Lung microvascular endothelial cell (primary cell): Measurements from ENCODE around the gene GRID1. TPM values are rescaled to one million over a fixed set of nuclear protein-coding genes. Genes with fewer than 3 reads are reported as not detected.

Source experiments
- DNase-seq, 2 donors: peaks; one replicate each; pipeline versions ENCODE4 v3.0.0 to v3.0.0-alpha.2; 2010; ENCODE audit warnings: low read depth in 2 of 2
- total RNA-seq: library from RNA; depleted of rRNA; stranded (reverse); fragments of >200 nt; gene quantifications from 2 replicates; pipeline ENCODE4 v1.2.1, GENCODE V29; 2014

Gene GRID1
- total RNA-seq, 1 donor from 2014 or later: not detected

GRCh38 chr10:85914720-85915119, 451.9 kb downstream of the GRID1 start:
- no peak for DNase-seq

- no peak for DNase-seq
Measured at GRCh38 chr10:85908462-85908861, 458.1 kb downstream of the GRID1 start.

GRCh38 chr10:85902051-85902450, 464.5 kb downstream of the GRID1 start:
- no peak for DNase-seq

GRCh38 chr10:85901599-85901998, 465.0 kb downstream of the GRID1 start:
- DNase-seq: no peak

- DNase-seq: no peak
Measured at GRCh38 chr10:85900487-85900886, 466.1 kb downstream of the GRID1 start.

- DNase-seq: no peak
Measured at GRCh38 chr10:85900061-85900460, 466.5 kb downstream of the GRID1 start.

- DNase-seq: no peak
Measured at GRCh38 chr10:85891472-85891871, 475.1 kb downstream of the GRID1 start.

GRCh38 chr10:85888559-85888958, 478.0 kb downstream of the GRID1 start:
- no peak for DNase-seq

- DNase-seq: no peak
Measured at GRCh38 chr10:85888004-85888403, 478.6 kb downstream of the GRID1 start.

- DNase-seq: no peak
Measured at GRCh38 chr10:85874208-85874607, 492.4 kb downstream of the GRID1 start.

GRCh38 chr10:85873063-85873462, 493.5 kb downstream of the GRID1 start:
- DNase-seq: no peak

- no peak for DNase-seq
Measured at GRCh38 chr10:85868627-85869499, 497.7 kb downstream of the GRID1 start.

- DNase-seq: no peak
Measured at GRCh38 chr10:85864868-85865526, 501.6 kb downstream of the GRID1 start.

- no peak for DNase-seq
Measured at GRCh38 chr10:85864173-85864549, 502.4 kb downstream of the GRID1 start.

- no peak for DNase-seq
Measured at GRCh38 chr10:85863301-85864172, 503.1 kb downstream of the GRID1 start.

- DNase-seq: no peak
Measured at GRCh38 chr10:85862771-85863170, 503.8 kb downstream of the GRID1 start.

GRCh38 chr10:85861513-85862197, 504.9 kb downstream of the GRID1 start:
- no peak for DNase-seq

- no peak for DNase-seq
Measured at GRCh38 chr10:85859859-85860258, 506.7 kb downstream of the GRID1 start.

- DNase-seq: no peak
Measured at GRCh38 chr10:85858776-85859515, 507.6 kb downstream of the GRID1 start.

GRCh38 chr10:85857791-85858190, 508.8 kb downstream of the GRID1 start:
- no peak for DNase-seq

GRCh38 chr10:85857305-85857704, 509.3 kb downstream of the GRID1 start:
- no peak for DNase-seq
